ENCODE data around the gene DYRK3.

- TF ChIP-seq CTCF (optimal IDR thresholded peaks at IDR 0.05 in 1 of 3, IDR thresholded peaks at IDR 0.05 in 1 of 3, conservative IDR thresholded peaks at IDR 0.05 in 1 of 3; ENCODE audit: extremely low read depth in 1 of 3, insufficient read depth in 2 of 3, low read length in 3 of 3) (no peak), EZH2 (IDR thresholded peaks at IDR 0.05; ENCODE audit: low read length) (no peak)
Measured at GRCh38 chr1:206604861-206605260, 30.5 kb upstream of the DYRK3 start.

Data from keratinocyte (primary cell).